ENCODE results near the gene SMIM24.

The SMIM24 gene

GRCh38 chr19:3479177-3479833, 1.0 kb downstream of the SMIM24 start:
- no peak for DNase-seq (ENCODE audit: extremely low read depth, insufficient read length)
- TF ChIP-seq CTCF (IDR thresholded peaks at IDR 0.05; ENCODE audit: insufficient read depth, low read length, poor library complexity, severe bottlenecking) = no peak
- H3K27me3 ChIP-seq (replicated peaks; ENCODE audit: control insufficient read depth, insufficient read depth, low read length) = no peaks in the 10 kb centered on the region; the same call in 1 of the 2 replicates
- H3K4me3 ChIP-seq (replicated peaks; ENCODE audit: low read depth, low read length) = no peak overlapping the region
- no peaks in the 10 kb centered on the region for H3K36me3 ChIP-seq (ENCODE audit: control insufficient read depth, insufficient read depth, low read length)

GRCh38 chr19:3478409-3479176, 1.7 kb downstream of the SMIM24 start:
- Histone ChIP-seq H3K27me3 (replicated peaks; ENCODE audit: control insufficient read depth, insufficient read depth, low read length) (no peaks in the 10 kb centered on the region; the same call in 1 of the 2 replicates), H3K4me3 (replicated peaks; ENCODE audit: low read depth, low read length) (no peak overlapping the region), H3K36me3 (ENCODE audit: control insufficient read depth, insufficient read depth, low read length) (no peaks in the 10 kb centered on the region)
- no peak for TF ChIP-seq CTCF (IDR thresholded peaks at IDR 0.05; ENCODE audit: insufficient read depth, low read length, poor library complexity, severe bottlenecking)
- DNase-seq (ENCODE audit: extremely low read depth, insufficient read length) = no peak

GRCh38 chr19:3477951-3478350, 2.4 kb downstream of the SMIM24 start:
- no peak overlapping the region for H3K4me3 ChIP-seq (replicated peaks; ENCODE audit: low read depth, low read length)
- no peaks in the 10 kb centered on the region; the same call in 1 of the 2 replicates for H3K27me3 ChIP-seq (replicated peaks; ENCODE audit: control insufficient read depth, insufficient read depth, low read length)
- no peaks in the 10 kb centered on the region for H3K36me3 ChIP-seq (ENCODE audit: control insufficient read depth, insufficient read depth, low read length)
- no peak for DNase-seq (ENCODE audit: extremely low read depth, insufficient read length)
- no peak for TF ChIP-seq CTCF (IDR thresholded peaks at IDR 0.05; ENCODE audit: insufficient read depth, low read length, poor library complexity, severe bottlenecking)

DNA sequence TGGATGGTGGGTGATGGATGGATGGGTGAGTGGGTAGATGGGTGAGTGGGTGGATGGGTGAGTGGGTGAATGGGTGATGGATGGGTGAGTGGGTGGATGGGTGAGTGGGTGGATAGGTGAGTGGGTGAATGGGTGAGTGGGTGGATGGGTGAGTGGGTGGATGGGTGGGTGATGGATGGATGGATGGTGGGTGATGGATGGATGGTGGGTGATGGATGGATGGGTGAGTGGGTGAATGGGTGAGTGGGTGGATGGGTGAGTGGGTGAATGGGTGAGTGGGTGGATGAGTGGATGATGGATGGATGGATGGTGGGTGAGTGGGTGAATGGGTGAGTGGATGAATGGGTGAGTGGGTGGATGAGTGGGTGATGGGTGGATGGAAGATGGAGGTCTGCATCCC, 2.8 kb downstream of the SMIM24 start:
- no peak for DNase-seq (ENCODE audit: extremely low read depth, insufficient read length)
- no peaks in the 10 kb centered on the region for H3K36me3 ChIP-seq (ENCODE audit: control insufficient read depth, insufficient read depth, low read length)
- no peak overlapping the region for H3K4me3 ChIP-seq (replicated peaks; ENCODE audit: low read depth, low read length)
- no peaks in the 10 kb centered on the region; the same call in 1 of the 2 replicates for H3K27me3 ChIP-seq (replicated peaks; ENCODE audit: control insufficient read depth, insufficient read depth, low read length)
- TF ChIP-seq CTCF (IDR thresholded peaks at IDR 0.05; ENCODE audit: insufficient read depth, low read length, poor library complexity, severe bottlenecking) = no peak

GRCh38 chr19:3476830-3477229, 3.5 kb downstream of the SMIM24 start:
- no peaks in the 10 kb centered on the region; the same call in 1 of the 2 replicates for H3K27me3 ChIP-seq (replicated peaks; ENCODE audit: control insufficient read depth, insufficient read depth, low read length)
- DNase-seq (ENCODE audit: extremely low read depth, insufficient read length) = no peak
- H3K4me3 ChIP-seq (replicated peaks; ENCODE audit: low read depth, low read length) = no peak overlapping the region
- H3K36me3 ChIP-seq (ENCODE audit: control insufficient read depth, insufficient read depth, low read length) = no peaks in the 10 kb centered on the region
- no peak for TF ChIP-seq CTCF (IDR thresholded peaks at IDR 0.05; ENCODE audit: insufficient read depth, low read length, poor library complexity, severe bottlenecking)
